LNCaP clone FGC (cell line): Measurements from ENCODE around the gene ALKBH8.
A peak's percentile ranks its signal among the peaks of the same experiment; 100 is the strongest.
"Not testable (repeated sequence)": the region's sequence is repeated elsewhere in the genome, so short reads cannot be mapped to it uniquely, and the experiment has no call there.

ENCODE experiments used
- DNase-seq: peaks from one replicate; pipeline ENCODE4 v3.0.0-alpha.2; 2011; ENCODE audit warnings: low read depth
- H3K4me3 ChIP-seq: 2 replicates; pipeline ENCODE4 v1.5.1; 2011; ENCODE audit warnings: mild to moderate bottlenecking, low read depth, low read length, control low read depth
- TF ChIP-seq, protein P1 (sequence below): IDR thresholded peaks from 2 replicates; pipeline ENCODE4 v1.5.1; 2012; ENCODE audit warnings: mild to moderate bottlenecking; ENCODE audit not compliant: control insufficient read depth, insufficient read depth; ENCODE audit errors: extremely low read depth

Gene ALKBH8

DNA sequence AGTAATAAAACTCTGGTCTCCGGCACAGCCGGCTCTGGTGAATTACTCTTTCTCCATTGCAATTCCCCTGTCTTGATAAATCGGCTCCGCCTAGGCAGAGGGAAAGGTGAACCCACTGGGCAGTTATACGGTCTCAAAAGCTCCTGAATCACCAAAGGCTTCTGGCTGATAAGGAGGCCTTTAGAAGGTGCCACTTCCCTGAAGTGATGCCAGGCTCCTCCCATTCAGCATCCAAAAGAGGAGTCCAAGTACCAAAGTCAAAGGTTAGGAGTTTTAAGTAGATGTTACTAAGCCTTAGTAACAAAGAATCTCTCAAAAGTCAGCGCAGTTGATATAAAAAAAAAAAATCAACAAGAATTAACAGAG, 11.8 kb upstream of the ALKBH8 start:
- TF ChIP-seq, protein P1, sequence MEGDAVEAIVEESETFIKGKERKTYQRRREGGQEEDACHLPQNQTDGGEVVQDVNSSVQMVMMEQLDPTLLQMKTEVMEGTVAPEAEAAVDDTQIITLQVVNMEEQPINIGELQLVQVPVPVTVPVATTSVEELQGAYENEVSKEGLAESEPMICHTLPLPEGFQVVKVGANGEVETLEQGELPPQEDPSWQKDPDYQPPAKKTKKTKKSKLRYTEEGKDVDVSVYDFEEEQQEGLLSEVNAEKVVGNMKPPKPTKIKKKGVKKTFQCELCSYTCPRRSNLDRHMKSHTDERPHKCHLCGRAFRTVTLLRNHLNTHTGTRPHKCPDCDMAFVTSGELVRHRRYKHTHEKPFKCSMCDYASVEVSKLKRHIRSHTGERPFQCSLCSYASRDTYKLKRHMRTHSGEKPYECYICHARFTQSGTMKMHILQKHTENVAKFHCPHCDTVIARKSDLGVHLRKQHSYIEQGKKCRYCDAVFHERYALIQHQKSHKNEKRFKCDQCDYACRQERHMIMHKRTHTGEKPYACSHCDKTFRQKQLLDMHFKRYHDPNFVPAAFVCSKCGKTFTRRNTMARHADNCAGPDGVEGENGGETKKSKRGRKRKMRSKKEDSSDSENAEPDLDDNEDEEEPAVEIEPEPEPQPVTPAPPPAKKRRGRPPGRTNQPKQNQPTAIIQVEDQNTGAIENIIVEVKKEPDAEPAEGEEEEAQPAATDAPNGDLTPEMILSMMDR, result no peak
- no peak overlapping the region for H3K4me3 ChIP-seq
- DNase-seq, result no peak

GRCh38 chr11:107576497-107577345, 11.2 kb upstream of the ALKBH8 start:
- TF ChIP-seq, protein P1, result peak; percentile 79
- not testable (repeated sequence) for DNase-seq, H3K4me3 ChIP-seq

GRCh38 chr11:107573438-107573837, 7.9 kb upstream of the ALKBH8 start:
- no peak overlapping the region for H3K4me3 ChIP-seq
- no peak for DNase-seq
- TF ChIP-seq, protein P1, result no peak

DNA sequence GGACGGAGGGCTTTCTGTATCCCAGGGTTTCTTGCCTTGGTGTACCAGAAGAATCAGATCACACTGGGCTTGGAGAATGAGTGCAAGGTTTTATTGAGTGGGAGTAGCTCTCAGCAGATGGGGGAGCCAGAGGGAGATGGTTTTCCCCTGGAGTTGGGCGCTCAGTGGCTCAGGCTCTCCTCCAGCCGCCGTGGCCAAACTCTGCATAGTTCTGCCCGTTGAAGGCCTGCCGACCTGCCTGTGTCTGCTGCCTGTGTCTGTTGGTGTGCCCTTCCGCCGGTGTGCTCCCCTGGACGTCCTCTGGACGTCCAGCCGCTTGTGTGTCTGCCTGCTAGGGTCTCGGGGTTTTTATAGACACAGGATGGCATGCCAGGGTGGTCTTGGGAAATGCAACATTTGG, 4.5 kb upstream of the ALKBH8 start:
- H3K4me3 ChIP-seq, result no peak overlapping the region
- TF ChIP-seq, protein P1, result no peak
- DNase-seq, result no peak

DNA sequence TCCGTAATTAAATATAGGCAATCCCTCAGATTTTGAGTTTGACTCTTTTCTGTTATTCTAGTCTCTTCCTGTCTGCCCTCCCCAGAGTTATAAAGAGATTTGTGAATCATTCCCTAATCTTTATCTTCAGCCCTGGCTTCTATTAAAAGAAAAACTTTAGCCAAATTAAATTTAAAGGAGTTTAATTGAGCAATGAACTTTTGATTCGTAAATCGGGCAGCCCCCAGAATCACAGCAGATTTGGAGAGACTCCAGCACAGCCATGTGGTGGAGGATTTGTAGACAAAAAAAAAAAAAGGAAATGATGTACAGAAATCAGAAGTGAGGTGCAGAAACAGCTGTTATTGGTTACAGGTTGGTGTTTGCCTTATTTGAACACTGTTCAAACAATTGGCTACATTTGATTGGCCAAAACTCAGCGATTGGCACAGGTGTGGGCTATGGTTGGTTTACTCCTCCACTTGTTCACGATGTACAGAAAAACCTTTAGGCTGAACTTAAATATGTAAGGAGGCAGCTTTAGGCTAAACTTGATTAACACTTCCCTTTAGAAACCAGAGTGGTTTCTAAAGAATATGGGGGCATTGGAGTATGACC, 2.3 kb upstream of the ALKBH8 start:
- no peak for DNase-seq

GRCh38 chr11:107566569-107566968, 1.0 kb upstream of the ALKBH8 start:
- TF ChIP-seq, protein P1, result no peak
- DNase-seq, result no peak
- H3K4me3 ChIP-seq, result no peak overlapping the region

More for the DNA sequence above, 2.3 kb upstream of the ALKBH8 start:
- TF ChIP-seq, protein P1, result no peak
- no peak overlapping the region for H3K4me3 ChIP-seq

GRCh38 chr11:107565955-107566501, 493 bp upstream of the ALKBH8 start:
- not testable (repeated sequence) for DNase-seq
- H3K4me3 ChIP-seq, result peak overlapping the region; percentile 81
